HUDEP-2 (cell line): ENCODE data around the gene GXYLT2.
A peak's percentile ranks its signal among the peaks of the same experiment; 100 is the strongest.

Experiments used
- DNase-seq, 76 experiments: peaks; one replicate each; lab custom pipeline; 2025; ENCODE audit not compliant: unreplicated experiment in 76 of 76; lab: John Stamatoyannopoulos, UW

GXYLT2 gene

DNA sequence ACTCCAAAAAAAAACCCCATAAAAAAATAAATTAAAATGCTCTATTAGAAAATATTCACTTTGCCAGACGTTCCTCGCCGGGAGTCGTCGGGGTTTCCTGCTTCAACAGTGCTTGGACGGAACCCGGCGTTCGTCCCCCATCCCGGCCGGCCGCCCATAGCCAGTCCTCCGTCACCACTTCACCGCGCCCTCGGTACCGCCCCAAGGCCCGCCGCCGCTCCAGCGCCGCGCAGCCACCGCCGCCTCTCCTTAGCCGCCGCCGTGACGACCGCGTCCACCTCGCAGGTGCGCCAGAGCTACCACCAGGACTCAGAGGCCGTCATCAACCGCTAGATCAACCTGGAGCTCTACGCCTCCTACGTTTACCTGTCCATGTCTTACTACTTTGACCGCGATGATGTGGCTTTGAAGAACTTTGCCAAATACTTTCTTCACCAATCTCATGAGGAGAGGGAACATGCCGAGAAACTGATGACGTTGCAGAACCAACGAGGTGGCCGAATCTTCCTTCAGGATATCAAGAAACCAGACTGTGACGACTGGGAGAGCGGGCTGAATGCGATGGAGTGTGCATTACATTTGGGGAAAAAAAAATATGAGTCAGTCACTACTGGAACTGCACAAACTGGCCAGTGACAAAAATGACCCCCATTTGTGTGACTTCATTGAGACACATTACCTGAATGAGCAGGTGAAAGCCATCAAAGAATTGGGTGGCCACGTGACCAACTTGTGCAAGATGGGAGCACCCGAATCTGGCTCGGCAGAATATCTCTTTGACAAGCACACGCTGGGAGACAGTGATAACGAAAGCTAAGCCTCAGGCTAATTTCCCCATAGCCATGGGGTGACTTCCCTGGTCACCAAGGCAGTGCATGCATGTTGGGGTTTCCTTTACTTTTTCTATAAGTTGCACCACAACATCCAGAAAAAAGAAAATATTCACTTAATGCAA is 41.2 kb downstream of the GXYLT2 start:
- peak in 1 of 76 experiments; percentile 2 for DNase-seq

DNA sequence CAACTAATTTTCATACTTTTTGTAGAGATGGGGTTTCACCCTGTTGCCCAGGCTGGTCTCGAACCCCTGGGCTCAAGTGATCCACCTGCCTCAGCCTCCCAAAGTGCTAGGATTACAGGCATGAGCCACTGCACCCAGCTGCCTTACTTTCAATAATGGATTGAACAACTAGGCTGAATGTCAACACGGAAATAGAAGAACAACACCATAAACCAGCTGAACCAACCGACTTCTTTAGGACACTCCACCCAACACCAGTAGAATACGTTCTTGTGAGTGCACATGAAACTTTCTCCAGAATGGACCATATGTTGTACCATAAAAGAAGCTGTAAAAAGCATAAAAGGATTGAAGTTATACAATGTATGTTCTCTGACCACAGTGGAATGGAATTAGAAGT is 42.9 kb downstream of the GXYLT2 start:
- DNase-seq = no peak

DNA sequence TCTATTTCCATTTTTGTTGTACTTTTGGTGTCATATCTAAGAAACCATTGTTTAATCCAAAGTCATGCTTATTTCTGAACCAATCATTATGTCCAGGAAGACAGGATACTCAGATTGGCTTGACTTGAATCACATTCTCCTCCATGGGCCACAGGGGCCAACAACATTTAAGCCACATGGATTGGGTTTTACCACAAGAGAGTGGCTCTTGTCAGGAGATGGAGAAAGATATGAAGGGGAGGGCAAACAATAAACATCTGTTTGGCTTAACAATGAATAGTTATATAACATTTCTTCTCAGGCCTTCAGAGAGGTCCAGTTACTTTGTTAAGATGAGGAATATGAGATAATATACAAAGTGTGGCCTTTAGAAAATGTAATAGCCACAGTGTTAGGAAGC is 44.6 kb downstream of the GXYLT2 start:
- no peak for DNase-seq

DNA sequence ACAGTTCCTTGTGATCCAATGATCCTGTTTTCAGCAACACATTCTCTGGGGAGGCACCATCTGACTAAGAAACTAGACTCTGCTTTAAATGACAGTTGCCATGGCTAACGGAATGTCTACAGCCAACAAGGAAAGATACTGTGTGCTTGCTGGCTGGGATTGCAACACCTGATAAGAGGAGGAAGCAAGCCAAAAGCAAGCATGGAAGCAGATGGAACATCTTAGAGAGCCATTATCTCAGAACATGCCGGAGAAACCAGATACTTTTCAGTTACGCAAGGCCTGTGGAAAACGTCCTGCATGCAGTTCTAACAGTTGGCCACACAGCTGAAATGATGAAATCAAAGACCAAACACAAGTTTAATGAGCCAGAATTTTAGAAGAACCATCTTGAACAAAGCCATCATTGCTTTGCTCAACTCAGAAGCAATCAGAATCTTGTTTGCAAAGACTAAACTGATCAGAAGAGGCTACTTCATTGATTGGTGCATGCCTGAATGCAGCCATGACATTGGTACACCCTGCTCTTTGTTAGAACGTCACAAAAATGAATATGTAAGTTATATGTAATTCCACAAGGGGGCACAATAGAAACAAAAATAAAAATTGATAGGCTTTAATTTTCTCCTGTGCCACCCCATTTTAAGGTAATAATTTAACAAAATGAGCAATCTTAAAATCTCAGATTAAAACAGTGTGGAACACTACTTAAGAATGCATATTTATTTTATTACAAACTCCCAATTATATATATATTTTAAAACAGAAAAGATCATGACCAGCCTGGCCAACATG is 50.8 kb downstream of the GXYLT2 start:
- peak in 26 of 76 experiments; percentile 5 to 57 (median 22) for DNase-seq

DNA sequence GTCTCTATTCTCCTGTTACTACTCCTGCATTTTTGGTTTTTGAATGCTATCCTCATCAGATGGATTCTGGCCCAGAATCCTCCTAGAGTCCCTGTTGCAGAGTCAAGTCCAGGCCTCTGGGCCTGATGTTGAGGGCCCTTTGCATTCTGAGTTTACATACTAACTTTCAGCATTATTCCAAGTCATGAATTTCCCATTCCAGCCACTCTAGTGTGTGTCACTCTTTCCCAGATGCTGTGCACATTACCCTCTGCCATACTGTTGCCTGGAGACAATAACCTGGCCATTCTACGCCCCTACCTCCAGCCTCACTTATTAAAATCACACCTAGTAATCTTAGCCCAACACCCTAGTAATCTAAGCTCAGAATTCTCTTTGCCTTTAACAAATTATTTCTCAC is 53.4 kb downstream of the GXYLT2 start:
- DNase-seq = no peak

DNA sequence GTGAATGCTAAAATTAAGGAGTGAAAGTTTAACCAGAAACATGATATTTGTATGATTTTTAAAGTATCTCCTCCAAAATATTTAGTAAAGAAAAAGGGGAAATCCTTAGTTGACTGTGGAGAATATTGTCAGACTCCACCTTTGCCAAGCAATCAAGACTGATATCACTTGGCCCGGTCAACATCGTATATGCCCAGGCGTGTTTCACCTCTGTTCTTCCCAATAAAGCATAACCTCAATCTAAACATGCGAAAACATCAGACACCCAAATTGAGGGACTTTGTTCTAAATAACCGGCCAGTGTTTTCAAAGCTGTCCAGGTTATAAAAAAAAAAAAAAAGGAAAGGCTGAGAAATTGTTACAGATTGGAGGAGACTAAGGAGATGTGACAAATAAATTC is 54.6 kb downstream of the GXYLT2 start:
- no peak for DNase-seq

DNA sequence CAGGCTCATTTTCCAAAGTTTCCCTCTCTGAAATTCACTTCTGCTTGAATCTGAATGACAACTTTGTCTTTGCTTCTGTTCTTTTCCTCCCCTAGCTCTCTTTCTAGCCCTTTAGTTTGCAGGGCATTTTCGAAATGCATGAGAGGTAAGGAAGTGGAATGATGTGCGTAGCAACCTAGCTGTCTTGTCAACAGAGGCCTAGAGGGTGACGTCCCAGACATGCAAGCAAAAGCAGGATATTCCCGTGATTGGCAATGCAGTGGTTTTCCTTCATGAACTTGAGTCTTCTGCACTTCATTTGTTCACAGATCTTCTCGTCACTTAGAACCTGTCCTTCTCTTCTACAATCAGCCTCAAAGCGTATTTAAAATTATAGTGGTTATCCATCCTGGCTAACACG is 56.9 kb downstream of the GXYLT2 start:
- DNase-seq = no peak

DNA sequence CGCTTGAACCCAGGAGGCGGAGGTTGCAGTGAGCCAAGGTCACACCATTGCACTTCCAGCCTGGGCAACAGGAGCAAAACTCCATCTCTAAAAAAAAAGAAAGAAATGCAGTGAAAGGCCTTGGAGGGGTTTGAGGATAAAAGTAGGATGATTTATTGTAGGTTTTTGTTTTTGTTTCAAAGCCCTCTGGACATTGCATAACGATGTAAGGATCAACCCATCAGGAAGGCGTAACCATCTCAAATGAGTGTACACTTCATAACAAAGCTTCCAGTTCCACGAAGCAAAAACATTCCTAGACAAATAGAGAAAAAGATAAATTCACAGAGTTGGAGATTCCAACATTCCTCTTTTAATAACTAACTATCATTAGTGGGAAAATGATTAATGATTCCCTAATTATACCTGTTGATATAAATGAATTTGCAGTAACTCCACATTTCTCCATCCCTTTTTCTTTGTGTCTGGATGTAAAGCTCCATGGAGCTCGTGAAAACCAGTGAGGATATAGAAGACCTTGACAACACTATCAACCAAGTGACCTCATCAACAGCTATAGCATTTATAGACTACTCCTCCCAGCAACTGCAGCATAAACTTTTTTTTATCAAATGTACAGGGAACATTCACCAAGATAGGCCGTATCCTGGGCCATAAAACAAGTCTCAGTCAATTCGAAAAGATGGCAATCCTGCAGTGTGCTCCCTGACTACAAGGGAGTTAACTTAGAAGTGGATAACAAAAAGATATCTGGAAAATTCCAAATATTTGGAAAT is 60.1 kb downstream of the GXYLT2 start:
- no peak for DNase-seq

DNA sequence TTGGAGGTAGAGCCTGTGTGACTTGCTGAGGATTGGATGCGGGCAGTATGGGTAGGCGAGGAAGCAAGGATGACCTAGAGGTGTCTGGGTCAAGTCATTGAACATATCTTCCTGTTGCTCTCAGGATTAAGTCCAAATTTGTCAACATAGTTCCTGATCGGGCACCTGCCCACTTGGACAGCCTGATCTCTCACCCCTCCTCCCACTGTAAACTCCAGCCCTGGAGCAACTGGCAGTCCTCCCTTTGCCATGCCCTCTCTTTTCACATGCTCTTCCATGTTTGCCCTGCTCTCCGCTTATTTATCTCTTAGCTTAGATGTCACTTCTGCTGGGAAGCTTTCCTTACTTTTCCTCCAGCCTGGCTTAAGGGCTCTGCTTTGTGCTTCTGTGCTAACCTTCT is 61.2 kb downstream of the GXYLT2 start:
- DNase-seq = no peak

DNA sequence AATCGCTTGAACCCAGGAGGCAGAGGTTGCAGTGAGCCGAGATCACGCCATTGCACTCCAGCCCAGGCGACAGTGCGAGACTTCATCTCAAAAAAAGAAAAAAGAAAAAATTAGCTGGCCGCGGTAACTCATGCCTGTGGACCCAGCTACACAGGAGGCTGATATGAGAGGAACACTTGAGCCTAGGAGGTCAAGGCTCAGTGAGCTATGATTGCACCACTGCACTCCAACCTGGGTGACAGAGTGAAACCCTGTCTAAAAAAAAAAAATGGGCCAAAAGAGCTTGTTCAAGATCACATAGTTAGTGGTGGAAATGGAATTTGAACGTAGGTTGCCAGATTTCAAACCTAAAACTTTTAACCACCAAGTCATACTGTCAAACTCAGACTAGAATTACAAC is 62.5 kb downstream of the GXYLT2 start:
- no peak for DNase-seq

DNA sequence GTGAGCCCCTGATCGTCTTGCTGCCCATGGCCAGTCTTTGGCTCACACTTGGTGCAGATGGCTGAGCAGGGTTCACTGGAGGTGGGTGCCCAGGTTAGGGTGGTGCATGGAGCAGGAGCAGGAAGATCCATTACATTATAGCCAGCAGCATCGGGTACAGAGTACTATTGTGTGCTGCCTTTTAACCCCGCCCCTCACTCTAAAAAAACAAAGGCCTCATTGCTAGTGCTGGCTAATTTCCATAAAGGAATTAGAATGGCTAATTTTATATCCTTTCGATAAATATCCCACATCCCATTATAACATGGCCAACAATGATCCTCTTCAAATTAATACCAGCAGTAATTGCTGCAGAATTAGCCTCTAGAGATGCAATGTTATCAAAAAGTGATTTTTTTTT is 63.0 kb downstream of the GXYLT2 start:
- no peak for DNase-seq

DNA sequence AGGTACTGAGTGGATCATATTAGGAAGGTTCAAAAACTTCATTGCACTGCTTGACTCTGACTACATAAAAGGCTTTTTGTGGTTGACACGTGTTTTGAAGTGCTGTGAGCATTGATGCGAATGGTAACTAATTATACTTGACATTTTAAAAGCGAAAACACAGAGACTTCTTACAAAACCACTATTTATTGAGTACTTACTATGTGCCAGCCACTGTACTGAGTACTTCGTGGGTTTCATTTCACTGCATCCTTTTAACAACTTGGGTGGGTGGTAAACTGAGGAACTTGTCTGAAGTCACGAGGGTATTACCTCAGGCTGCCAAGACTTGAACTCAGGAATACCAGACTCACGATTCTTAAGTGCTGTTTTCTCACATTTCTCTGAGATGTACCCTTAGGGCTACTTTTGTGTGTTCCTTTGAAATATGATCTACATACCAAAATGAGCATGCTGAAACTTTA is 63.4 kb downstream of the GXYLT2 start:
- DNase-seq = no peak

DNA sequence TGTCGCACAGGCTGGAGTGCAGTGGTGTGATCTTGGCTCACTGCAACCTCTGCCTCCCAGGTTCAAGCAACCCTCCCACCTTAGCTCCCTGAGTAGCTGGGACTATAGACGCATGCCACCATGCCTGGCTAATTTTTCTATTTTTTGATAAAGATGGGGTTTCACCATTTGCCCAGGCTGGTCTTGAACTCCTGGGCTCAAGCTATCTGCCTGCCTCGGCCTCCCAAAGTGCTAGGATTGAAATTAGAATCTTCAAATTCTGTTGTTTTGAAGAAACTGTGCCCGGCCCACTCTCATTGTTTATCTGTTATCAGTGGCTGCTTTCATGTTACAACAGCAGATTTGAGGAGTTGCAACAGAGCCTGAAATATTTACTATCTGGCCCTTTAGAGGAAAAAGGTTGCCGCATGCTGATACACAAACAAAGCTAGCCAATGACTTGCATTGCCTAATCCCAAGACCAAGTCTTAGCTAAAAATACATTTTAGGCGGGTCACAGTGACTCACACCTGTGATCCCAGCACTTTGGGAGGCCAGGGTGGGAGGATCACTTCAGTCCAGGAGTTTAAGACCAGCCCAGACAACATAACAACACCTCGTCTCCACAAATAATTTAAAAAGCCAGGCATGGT is 65.6 kb downstream of the GXYLT2 start:
- DNase-seq = no peak

DNA sequence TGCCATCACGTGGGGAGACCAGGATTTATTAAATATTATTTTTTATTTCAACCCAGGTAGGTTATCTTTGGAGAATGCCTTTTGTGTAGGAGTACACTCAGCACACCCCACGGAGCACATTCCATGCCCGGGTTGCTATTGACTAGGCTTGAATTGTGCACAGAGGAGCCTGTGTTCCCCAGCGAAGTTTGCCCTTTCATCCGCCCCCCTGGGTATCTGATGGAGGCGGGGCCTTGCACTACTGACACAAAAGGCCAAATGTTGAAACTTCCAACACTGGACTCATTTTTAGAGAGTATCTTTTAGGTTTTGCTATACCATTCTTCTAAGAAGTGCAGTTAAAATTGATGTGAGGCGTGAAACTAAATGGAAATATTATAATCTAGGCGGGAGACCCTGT is 69.5 kb downstream of the GXYLT2 start:
- DNase-seq = no peak

DNA sequence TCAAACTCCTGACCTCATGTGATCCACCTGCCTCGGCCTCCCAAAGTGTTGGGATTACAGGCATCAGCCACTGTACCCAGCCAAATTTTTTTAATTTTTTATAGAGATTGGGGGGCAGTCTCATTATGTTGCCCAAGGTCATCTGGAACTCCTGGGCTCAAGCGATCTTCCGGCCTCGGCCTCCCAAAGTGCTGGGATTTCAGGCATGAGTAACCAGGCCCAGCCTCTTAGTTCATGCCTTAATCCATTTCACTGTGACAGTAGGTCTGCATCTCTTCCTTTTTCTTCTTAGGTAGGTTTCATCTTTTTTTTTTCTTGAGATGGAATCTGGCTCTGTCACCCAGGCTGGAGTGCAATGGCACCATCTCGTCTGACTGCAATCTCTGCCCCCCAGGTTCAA is 71.5 kb downstream of the GXYLT2 start:
- DNase-seq = no peak

DNA sequence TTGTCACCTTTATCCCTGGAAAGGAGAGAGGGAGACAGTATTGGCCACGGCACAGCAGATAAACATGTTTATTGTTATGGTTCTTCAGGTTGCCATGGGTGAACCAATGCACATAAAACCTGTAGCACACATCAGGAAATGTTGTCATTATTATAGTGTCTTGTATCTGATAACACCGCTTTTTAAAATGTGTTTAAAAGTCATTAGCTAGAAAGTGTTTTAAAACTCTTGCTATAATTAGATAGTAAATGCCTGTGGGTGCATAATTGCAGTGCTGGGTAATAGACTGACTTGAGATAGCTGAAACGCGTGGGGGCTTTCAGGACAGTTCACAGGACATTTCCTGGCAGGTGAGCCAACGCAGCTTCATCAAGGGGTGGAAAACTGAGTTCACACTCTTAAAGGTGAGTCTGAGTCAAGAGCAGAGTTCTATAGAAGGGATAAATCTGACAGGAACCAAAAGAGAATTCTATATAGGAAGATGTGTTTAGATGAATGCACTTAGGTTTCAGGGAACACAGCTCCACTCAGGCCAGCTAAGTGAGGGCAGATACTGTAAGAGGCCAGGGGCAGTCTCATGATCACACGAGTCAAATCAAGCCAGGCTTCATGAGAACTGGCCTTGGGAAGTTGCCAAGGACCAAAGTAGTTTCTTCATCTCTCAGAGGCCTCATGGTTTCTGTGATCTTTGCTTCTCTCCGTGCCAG is 73.1 kb downstream of the GXYLT2 start:
- DNase-seq = peak in 2 of 76 experiments; percentile 6 to 10

DNA sequence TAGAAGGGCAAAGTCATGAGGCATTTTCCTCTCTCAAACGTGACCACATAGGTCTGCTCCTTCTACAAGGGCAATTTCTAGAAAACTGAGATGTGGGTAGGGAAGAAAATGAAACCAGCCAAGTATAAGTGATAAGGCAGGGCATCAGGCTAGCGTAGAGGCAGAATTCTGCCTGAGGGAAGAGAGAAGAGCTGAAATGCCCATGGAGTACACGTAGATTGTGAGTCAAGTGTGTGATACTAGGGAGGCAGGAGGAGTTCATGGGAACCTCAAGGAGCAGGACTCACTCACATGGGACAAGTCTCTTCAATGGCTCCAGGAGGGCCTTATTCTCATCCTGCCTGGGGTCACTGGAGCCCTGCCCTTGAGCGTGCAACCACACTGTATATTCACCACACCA is 73.9 kb downstream of the GXYLT2 start:
- DNase-seq = no peak

DNA sequence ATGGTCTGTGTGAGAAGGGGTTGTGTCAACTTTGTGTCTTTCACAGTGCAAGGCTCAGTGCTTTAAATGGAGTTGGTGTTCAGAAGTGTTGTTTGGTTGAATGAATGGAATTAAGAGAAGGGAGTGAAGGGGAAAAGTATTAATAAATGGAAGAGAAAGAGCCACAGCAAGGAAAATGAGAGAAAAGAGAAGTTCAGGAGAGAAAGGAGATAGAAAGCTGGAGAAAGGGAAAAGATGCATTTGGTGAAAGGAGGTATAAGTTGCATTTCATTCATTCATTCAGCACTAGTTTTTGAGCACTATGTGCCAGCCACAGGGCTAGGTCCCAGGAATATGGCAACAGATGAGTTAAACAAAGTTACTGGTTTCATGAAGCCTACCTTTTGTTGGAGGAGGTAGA is 74.5 kb downstream of the GXYLT2 start:
- no peak for DNase-seq

DNA sequence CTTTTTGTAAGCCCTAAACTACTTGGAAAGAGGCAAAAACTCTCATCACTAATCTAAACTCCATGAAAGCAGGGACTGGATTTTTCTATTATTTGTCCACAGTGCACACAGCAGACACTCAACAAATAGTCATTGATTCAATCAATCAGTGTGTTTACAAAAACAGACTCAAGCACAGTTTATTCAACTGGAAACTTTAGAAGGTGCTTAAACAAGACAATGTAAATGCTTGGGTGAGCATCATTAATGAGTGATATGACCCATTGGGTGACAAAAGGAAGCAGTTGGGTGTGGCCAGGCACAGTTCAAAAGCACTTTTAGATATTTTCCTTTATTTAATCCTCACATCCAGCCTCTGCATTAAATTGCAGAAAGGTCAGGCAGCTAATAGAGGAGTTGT is 76.8 kb downstream of the GXYLT2 start:
- DNase-seq = no peak

DNA sequence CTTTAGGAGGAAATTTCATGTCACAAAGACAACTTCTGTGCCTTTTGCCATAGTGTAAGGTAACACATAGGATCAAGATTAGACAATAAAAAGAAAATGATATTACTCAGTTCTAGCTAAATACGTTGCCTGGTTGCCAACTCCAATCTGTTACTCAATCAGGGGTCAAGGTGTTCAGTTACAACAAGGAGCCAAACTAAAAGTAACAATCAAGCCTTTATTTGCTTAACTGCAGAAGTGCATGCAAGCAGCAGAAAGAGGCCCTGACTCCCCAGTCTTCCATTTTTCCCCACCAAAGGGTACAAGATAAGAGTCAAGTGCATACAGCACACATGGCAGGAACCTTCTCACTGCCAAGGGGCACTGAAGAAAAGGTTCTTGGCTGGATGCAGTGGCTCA is 80.4 kb downstream of the GXYLT2 start:
- no peak for DNase-seq
